PC-9 (cell line): ENCODE measurements around the gene ZNF556. TPM values are rescaled to one million over a fixed set of nuclear protein-coding genes. Genes with fewer than 3 reads are reported as not detected.

ENCODE experiments used
- BruUV-seq: library from RNA; stranded (reverse); fragments of 400-500 nt; replicated peaks from 2 replicates; lab custom pipeline; 2021; lab: Mats Ljungman, UMichigan
- CTCF ChIA-PET: fragments of 300-600 bp; sonication (Branson Sonifier 250); formaldehyde crosslinking; loops from one replicate; lab custom pipeline; 2022; ENCODE audit warnings: antibody characterized with exemption; lab: Charles Lee
- POLR2A ChIA-PET: fragments of 300-600 bp; sonication (Branson Sonifier 250); formaldehyde crosslinking; loops from one replicate; lab custom pipeline; 2022; ENCODE audit warnings: antibody characterized with exemption; ENCODE audit not compliant: unreplicated experiment; lab: Charles Lee
- DNase-seq, 2 experiments: peaks; one replicate each; pipeline versions ENCODE4 v3.0.0 to v3.0.0-alpha.2; 2015 to 2022; ENCODE audit warnings: mixed read lengths in 1 of 2
- H2AFZ ChIP-seq: fragments of 200-600 bp; sonication (generic); 2 replicates; pipeline ENCODE4 v1.8.1; 2017; ENCODE audit warnings: antibody characterized with exemption
- H3F3A ChIP-seq: fragments of 200-600 bp; sonication (generic); 2 replicates; pipeline ENCODE4 v1.8.1; 2017; ENCODE audit warnings: antibody characterized with exemption, mild to moderate bottlenecking, low read depth; ENCODE audit not compliant: insufficient read depth
- H3K27ac ChIP-seq: fragments of 200-600 bp; sonication (generic); 2 replicates; pipeline ENCODE4 v1.6.1; 2016; ENCODE audit warnings: mixed run types
- H3K27me3 ChIP-seq: fragments of 200-600 bp; sonication (generic); 2 replicates; pipeline ENCODE4 v1.6.1; 2016; ENCODE audit warnings: low read depth, mixed run types; ENCODE audit not compliant: insufficient read depth
- H3K36me3 ChIP-seq: fragments of 200-600 bp; sonication (generic); 2 replicates; pipeline ENCODE4 v1.6.1; 2016; ENCODE audit warnings: low read depth, mixed run types
- H3K4me1 ChIP-seq: fragments of 200-600 bp; sonication (generic); replicated peaks from 2 replicates; pipeline ENCODE4 v1.6.1; 2016; ENCODE audit warnings: mixed run types; ENCODE audit not compliant: insufficient read depth
- H3K4me2 ChIP-seq: fragments of 200-600 bp; sonication (generic); 2 replicates; pipeline ENCODE4 v1.6.1; 2017; ENCODE audit warnings: mixed run types
- H3K4me3 ChIP-seq: fragments of 200-600 bp; sonication (generic); 2 replicates; pipeline ENCODE4 v1.6.1; 2016; ENCODE audit warnings: mixed run types
- H3K79me2 ChIP-seq: fragments of 200-600 bp; sonication (generic); 2 replicates; pipeline ENCODE4 v1.6.1; 2017; ENCODE audit warnings: low read depth, mixed run types
- H3K9me2 ChIP-seq: fragments of 200-600 bp; sonication (generic); 2 replicates; pipeline ENCODE4 v1.8.1; 2017; ENCODE audit warnings: mild to moderate bottlenecking; ENCODE audit not compliant: insufficient read depth
- H3K9me3 ChIP-seq: fragments of 200-600 bp; sonication (generic); 2 replicates; pipeline ENCODE4 v1.8.1; 2016; ENCODE audit warnings: low read depth; ENCODE audit not compliant: insufficient read depth
- H4K20me1 ChIP-seq: fragments of 200-600 bp; sonication (generic); 2 replicates; pipeline ENCODE4 v1.8.1; 2017; ENCODE audit not compliant: insufficient read depth
- EZH2 ChIP-seq: fragments of 200-600 bp; sonication (generic); IDR thresholded peaks from 2 replicates; pipeline ENCODE4 v1.8.0; 2017; ENCODE audit warnings: antibody characterized with exemption, low read depth
- intact Hi-C: fragments of 100-400 bp; cut with micrococcal nuclease; formaldehyde crosslinking; loops from one replicate; pipeline ENCODE4 v1.10.0; 2022; ENCODE audit not compliant: unreplicated experiment
- total RNA-seq: library from RNA; stranded (reverse); gene quantifications from 2 replicates; pipeline ENCODE4 v1.2.3, GENCODE V29; 2021
- TF ChIP-seq, protein P1 (sequence below): fragments of 200-600 bp; sonication (generic); conservative IDR thresholded peaks from 2 replicates; pipeline ENCODE4 v1.6.1; 2017; ENCODE audit warnings: mixed run types, antibody characterized with exemption, mild to moderate bottlenecking, moderate library complexity

Gene ZNF556
- total RNA-seq, 1 experiment from 2014 or later = not detected

DNA sequence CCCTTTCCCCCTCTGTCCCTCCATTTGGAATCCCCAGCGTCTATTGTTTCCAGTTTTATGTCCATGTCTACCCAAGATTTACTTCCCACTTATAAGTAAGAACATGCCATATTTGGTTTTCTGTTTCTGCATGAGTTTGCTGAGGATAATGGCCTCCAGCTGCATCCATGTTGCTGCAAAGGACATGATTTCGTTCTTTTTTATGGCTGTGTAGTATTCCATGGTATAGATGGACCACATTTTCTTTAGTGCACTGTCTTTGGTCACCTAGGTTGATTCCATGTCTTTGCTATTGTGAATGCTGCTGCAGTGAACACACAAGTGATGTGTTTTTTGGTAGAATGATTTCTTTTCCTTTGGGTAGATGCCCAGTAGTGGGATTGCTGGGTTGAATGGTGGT lies 22.0 kb upstream of the ZNF556 start:
- Histone ChIP-seq H3K9me3 (no peaks in the 10 kb centered on the region), H3K4me2 (no peak overlapping the region), H3K4me3 (no peak overlapping the region), H3K79me2 (no peaks in the 10 kb centered on the region), H3K36me3 (no peaks in the 10 kb centered on the region), H3K4me1 (no peaks in the 10 kb centered on the region), H3F3A (no peaks in the 10 kb centered on the region), H4K20me1 (no peaks in the 10 kb centered on the region), H3K9me2 (no peaks in the 10 kb centered on the region), H3K27ac (no peak overlapping the region), H2AFZ (no peak overlapping the region), H3K27me3 (no peaks in the 10 kb centered on the region)
- no TSS peak for BruUV-seq
- intact Hi-C loops = no loop called here
- ChIA-PET POLR2A (no interaction called here), CTCF (no interaction called here)
- no peak for TF ChIP-seq EZH2
- TF ChIP-seq, protein P1, sequence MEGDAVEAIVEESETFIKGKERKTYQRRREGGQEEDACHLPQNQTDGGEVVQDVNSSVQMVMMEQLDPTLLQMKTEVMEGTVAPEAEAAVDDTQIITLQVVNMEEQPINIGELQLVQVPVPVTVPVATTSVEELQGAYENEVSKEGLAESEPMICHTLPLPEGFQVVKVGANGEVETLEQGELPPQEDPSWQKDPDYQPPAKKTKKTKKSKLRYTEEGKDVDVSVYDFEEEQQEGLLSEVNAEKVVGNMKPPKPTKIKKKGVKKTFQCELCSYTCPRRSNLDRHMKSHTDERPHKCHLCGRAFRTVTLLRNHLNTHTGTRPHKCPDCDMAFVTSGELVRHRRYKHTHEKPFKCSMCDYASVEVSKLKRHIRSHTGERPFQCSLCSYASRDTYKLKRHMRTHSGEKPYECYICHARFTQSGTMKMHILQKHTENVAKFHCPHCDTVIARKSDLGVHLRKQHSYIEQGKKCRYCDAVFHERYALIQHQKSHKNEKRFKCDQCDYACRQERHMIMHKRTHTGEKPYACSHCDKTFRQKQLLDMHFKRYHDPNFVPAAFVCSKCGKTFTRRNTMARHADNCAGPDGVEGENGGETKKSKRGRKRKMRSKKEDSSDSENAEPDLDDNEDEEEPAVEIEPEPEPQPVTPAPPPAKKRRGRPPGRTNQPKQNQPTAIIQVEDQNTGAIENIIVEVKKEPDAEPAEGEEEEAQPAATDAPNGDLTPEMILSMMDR = no peak
- DNase-seq = no peak

DNA sequence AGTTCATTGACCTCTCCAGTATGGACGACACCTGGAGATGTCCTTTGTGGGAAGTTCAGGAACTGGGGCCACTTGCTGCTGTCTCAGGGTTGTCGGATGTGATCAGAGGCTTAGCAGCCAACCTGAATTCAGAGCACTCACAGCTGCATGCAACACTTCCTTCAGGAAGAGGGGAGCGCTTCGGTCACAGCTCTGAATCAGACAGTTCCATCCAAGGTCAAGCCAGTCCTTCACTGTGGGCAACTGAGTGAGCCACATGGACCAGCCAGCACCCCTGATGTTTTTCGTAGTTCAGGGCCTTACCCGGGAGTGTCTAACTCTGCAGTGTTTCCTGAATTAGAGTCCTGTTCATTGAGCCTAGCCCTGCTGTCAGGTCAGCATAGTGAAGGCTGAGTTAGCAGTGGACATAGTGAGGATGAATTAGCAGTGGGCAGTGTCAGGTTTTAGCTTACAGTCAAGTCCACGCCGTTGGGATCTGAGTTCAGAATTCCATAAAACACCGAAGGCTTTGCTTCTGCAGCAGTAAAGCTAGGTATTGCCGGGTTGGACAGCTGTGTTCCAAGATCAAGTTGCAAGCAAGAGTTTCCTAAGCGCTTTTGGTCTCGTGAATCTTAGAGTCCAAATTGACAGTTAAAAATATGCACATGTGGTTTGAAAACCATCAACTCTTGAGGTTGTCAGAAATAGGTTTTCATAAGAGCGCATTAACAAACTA lies 20.8 kb upstream of the ZNF556 start:
- CTCF ChIA-PET = no interaction called here
- POLR2A ChIA-PET = no interaction called here
- intact Hi-C loops = no loop called here

DNA sequence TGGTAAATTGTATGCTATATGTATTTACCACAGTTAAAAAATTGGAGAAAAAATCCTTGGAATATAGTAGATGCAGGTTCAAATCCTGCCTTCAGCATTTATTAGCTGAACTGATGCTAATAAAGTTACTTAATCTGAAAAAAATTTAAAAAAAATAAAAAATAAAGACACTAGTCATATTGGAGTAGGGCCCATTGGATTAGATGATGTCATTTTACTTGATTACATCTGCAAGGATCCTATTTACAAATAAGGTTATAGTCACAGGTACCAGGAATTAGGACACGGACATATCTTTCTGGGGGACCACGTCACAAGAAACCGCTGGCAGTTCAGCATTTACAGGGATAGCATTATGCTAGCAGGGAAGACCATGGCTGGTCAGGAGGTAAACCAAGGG lies 19.6 kb upstream of the ZNF556 start:
- Histone ChIP-seq H4K20me1 (no peaks in the 10 kb centered on the region), H3K4me3 (no peak overlapping the region), H3K9me3 (peaks cover 4% of the 10 kb centered on the region; the same call in 1 of the 2 replicates), H3F3A (no peaks in the 10 kb centered on the region), H3K4me1 (no peaks in the 10 kb centered on the region), H2AFZ (no peak overlapping the region), H3K27ac (no peak overlapping the region), H3K9me2 (no peaks in the 10 kb centered on the region), H3K79me2 (no peaks in the 10 kb centered on the region), H3K4me2 (no peak overlapping the region), H3K27me3 (no peaks in the 10 kb centered on the region), H3K36me3 (peaks cover 14% of the 10 kb centered on the region)
- TF ChIP-seq EZH2 = no peak
- TF ChIP-seq, protein P1 = no peak
- ChIA-PET POLR2A (no interaction called here), CTCF (interaction anchor here (0.7 kb wide), 1 partner anchor 65 kb away, joined by 3 read pairs; no protein-coding TSS in a partner anchor)
- no peak for DNase-seq
- no TSS peak for BruUV-seq
- intact Hi-C loops = no loop called here

More for the DNA sequence above, 20.8 kb upstream of the ZNF556 start:
- Histone ChIP-seq H3K4me1 (no peaks in the 10 kb centered on the region), H3K27ac (no peak overlapping the region), H2AFZ (no peak overlapping the region), H4K20me1 (no peaks in the 10 kb centered on the region), H3K4me3 (no peak overlapping the region), H3K4me2 (no peak overlapping the region), H3K27me3 (no peaks in the 10 kb centered on the region), H3K36me3 (peaks cover 2% of the 10 kb centered on the region; the same call in 1 of the 2 replicates), H3F3A (no peaks in the 10 kb centered on the region), H3K79me2 (no peaks in the 10 kb centered on the region), H3K9me2 (no peaks in the 10 kb centered on the region), H3K9me3 (0 out of 2 replicates have a peak, but pooled peaks cover under 1% of the 10 kb centered on the region)
- no peak for DNase-seq
- no TSS peak for BruUV-seq
- no peak for TF ChIP-seq EZH2
- TF ChIP-seq, protein P1 = no peak
